IMR-90 (cell line): ENCODE data around the gene DNAJB5. TPM values are rescaled to one million over a fixed set of nuclear protein-coding genes. Genes with fewer than 3 reads are reported as not detected.

ENCODE experiments used
- ATAC-seq: fragments of 200-7000 bp; cut with Tn5 transposase; 2 replicates; pipeline ENCODE4 v1.9.1; 2020; ENCODE audit warnings: low read depth, mild to moderate bottlenecking, moderate library complexity
- BruUV-seq: library from RNA; stranded (reverse); fragments of 400-500 nt; replicated peaks from 2 replicates; lab custom pipeline; 2021; lab: Mats Ljungman, UMichigan
- CTCF ChIA-PET: fragments of 300-600 bp; formaldehyde crosslinking; extraction: SDS; loops from one replicate; lab custom pipeline; 2021; ENCODE audit warnings: antibody characterized with exemption; lab: Yijun Ruan, JAX
- POLR2A ChIA-PET: fragments of 300-600 bp; sonication (Branson Sonifier 250); formaldehyde crosslinking; loops from one replicate; lab custom pipeline; 2022; ENCODE audit warnings: antibody characterized with exemption; ENCODE audit not compliant: unreplicated experiment; lab: Charles Lee
- DNase-seq: peaks from one replicate; pipeline ENCODE4 v3.0.0; 2013
- H2AFZ ChIP-seq: replicated peaks from 2 replicates; pipeline ENCODE3; 2013; ENCODE audit warnings: low read length, mild to moderate bottlenecking; ENCODE audit not compliant: poor library complexity
- H2AK5ac ChIP-seq: 2 replicates; pipeline ENCODE4 v1.6.1; 2013; ENCODE audit warnings: low read depth, low read length, inconsistent platforms
- H2AK9ac ChIP-seq: replicated peaks from 2 replicates; pipeline ENCODE3; 2013; ENCODE audit warnings: mild to moderate bottlenecking, low read depth, low read length, moderate library complexity; ENCODE audit not compliant: poor library complexity
- H2BK120ac ChIP-seq: 2 replicates; pipeline ENCODE4 v1.6.1; 2013; ENCODE audit warnings: low read depth, low read length, inconsistent platforms
- H2BK15ac ChIP-seq: 3 replicates; pipeline ENCODE4 v1.6.1; 2013; ENCODE audit warnings: low read depth, low read length, inconsistent platforms
- H2BK20ac ChIP-seq: 2 replicates; pipeline ENCODE4 v1.6.1; 2013; ENCODE audit warnings: low read depth, mild to moderate bottlenecking, inconsistent platforms, low read length, moderate library complexity
- H2BK5ac ChIP-seq: 2 replicates; pipeline ENCODE4 v1.6.1; 2013; ENCODE audit warnings: mild to moderate bottlenecking, low read depth, low read length, inconsistent platforms; ENCODE audit not compliant: poor library complexity, severe bottlenecking
- H3K14ac ChIP-seq: replicated peaks from 2 replicates; pipeline ENCODE4 v1.6.1; 2013; ENCODE audit warnings: low read depth, low read length, inconsistent platforms
- H3K18ac ChIP-seq: 2 replicates; pipeline ENCODE4 v1.6.1; 2013; ENCODE audit warnings: low read depth, low read length, control low read depth
- H3K23ac ChIP-seq: 2 replicates; pipeline ENCODE4 v1.6.1; 2013; ENCODE audit warnings: low read depth, low read length, inconsistent platforms
- H3K27ac ChIP-seq: 2 replicates; pipeline ENCODE4 v1.5.1; 2013; ENCODE audit warnings: mild to moderate bottlenecking, control low read depth, low read length; ENCODE audit not compliant: insufficient read depth
- H3K27me3 ChIP-seq: 2 replicates; pipeline ENCODE4 v1.6.1; 2013; ENCODE audit warnings: low read length; ENCODE audit not compliant: control insufficient read depth, insufficient read depth
- H3K36me3 ChIP-seq: 2 replicates; pipeline ENCODE4 v1.6.1; 2013; ENCODE audit warnings: low read length, mixed read lengths; ENCODE audit not compliant: control insufficient read depth, insufficient read depth
- H3K4ac ChIP-seq: 2 replicates; pipeline ENCODE4 v1.6.1; 2013; ENCODE audit warnings: low read depth, low read length, inconsistent platforms
- H3K4me1 ChIP-seq: 2 replicates; pipeline ENCODE4 v1.6.1; 2013; ENCODE audit warnings: low read length, mixed read lengths; ENCODE audit not compliant: control insufficient read depth, insufficient read depth
- H3K4me2 ChIP-seq: 2 replicates; pipeline ENCODE4 v1.6.1; 2013; ENCODE audit warnings: low read depth, mild to moderate bottlenecking, control low read depth, low read length, moderate library complexity
- H3K4me3 ChIP-seq: 2 replicates; pipeline ENCODE4 v1.5.1; 2013; ENCODE audit warnings: low read depth, mild to moderate bottlenecking, control low read depth, low read length, moderate library complexity; ENCODE audit not compliant: insufficient read depth
- H3K56ac ChIP-seq: 2 replicates; pipeline ENCODE4 v1.6.1; 2013; ENCODE audit warnings: low read length, inconsistent platforms; ENCODE audit not compliant: insufficient read depth; ENCODE audit errors: extremely low read depth
- H3K79me1 ChIP-seq, 2 experiments: 2 replicates each; pipeline ENCODE4 v1.6.1; 2013; ENCODE audit warnings: low read length in 2 of 2, inconsistent platforms in 1 of 2, low read depth in 1 of 2
- H3K9ac ChIP-seq: 2 replicates; pipeline ENCODE4 v1.6.1; 2013; ENCODE audit warnings: low read depth, low read length, control low read depth
- H3K9me1 ChIP-seq: 2 replicates; pipeline ENCODE4 v1.6.1; 2013; ENCODE audit warnings: low read length, inconsistent platforms; ENCODE audit not compliant: insufficient read depth
- H3K9me3 ChIP-seq: 2 replicates; pipeline ENCODE4 v1.6.1; 2013; ENCODE audit warnings: low read length; ENCODE audit not compliant: control insufficient read depth, insufficient read depth
- H4K20me1 ChIP-seq: 2 replicates; pipeline ENCODE4 v1.6.1; 2013; ENCODE audit warnings: low read length, inconsistent platforms; ENCODE audit not compliant: insufficient read depth
- H4K5ac ChIP-seq: 2 replicates; pipeline ENCODE4 v1.6.1; 2013; ENCODE audit warnings: mild to moderate bottlenecking, low read depth, low read length, control low read depth
- H4K8ac ChIP-seq, 2 experiments: 2 replicates each; pipeline ENCODE4 v1.6.1; 2013; ENCODE audit warnings: low read depth in 2 of 2, low read length in 2 of 2, control low read depth in 1 of 2, inconsistent platforms in 1 of 2
- H4K91ac ChIP-seq: 2 replicates; pipeline ENCODE4 v1.6.1; 2013; ENCODE audit warnings: low read depth, low read length, inconsistent platforms; ENCODE audit not compliant: insufficient read depth
- BHLHE40 ChIP-seq: fragments of 150-350 bp; IDR thresholded peaks from 2 replicates; pipeline ENCODE4 v1.6.1; 2016; ENCODE audit warnings: mild to moderate bottlenecking, low read depth, low read length
- CEBPB ChIP-seq: IDR thresholded peaks from 2 replicates; pipeline ENCODE4 v1.6.1; 2012; ENCODE audit warnings: low read depth, low read length, improper control_type of control experiment
- FOS ChIP-seq: fragments of 150-350 bp; IDR thresholded peaks from 2 replicates; pipeline ENCODE4 v1.6.1; 2016; ENCODE audit warnings: low read depth, low read length
- NFE2L2 ChIP-seq: fragments of 150-350 bp; IDR thresholded peaks from 2 replicates; pipeline ENCODE4 v1.6.1; 2016; ENCODE audit warnings: low read depth, mild to moderate bottlenecking, low read length
- POLR2A ChIP-seq: IDR thresholded peaks from 2 replicates; pipeline ENCODE4 v1.6.1; 2012; ENCODE audit warnings: mild to moderate bottlenecking, low read depth, low read length
- RFX5 ChIP-seq: IDR thresholded peaks from 2 replicates; pipeline ENCODE4 v1.8.0; 2012; ENCODE audit warnings: low read depth, mild to moderate bottlenecking, low read length, moderate library complexity
- SMC3 ChIP-seq: fragments of 150-350 bp; IDR thresholded peaks from 2 replicates; pipeline ENCODE4 v1.6.1; 2016; ENCODE audit warnings: low read depth, mild to moderate bottlenecking, antibody characterized with exemption, low read length, moderate library complexity
- WGBS, 2 experiments: methylation state at CpG; one replicate each; pipeline versions ENCODE4 v1.1.5 to v1.1.7; 2013; ENCODE audit warnings: missing lambda C conversion rate in 2 of 2; ENCODE audit not compliant: insufficient read length in 1 of 2; ENCODE audit errors: extremely low coverage in 2 of 2; 5-methylcytosine and 5-hydroxymethylcytosine counted together
- dilution Hi-C: fragments of 300-500 bp; cut with HindIII; formaldehyde crosslinking; loops from one replicate; pipeline ENCODE4 v1.14.3; 2018; ENCODE audit warnings: low sequenced_read_pairs; ENCODE audit not compliant: unreplicated experiment
- in situ Hi-C: fragments of 300-500 bp; cut with MboI; formaldehyde crosslinking; loops from 3 replicates; pipeline ENCODE4 v1.14.3; 2019; ENCODE audit warnings: low sequenced_read_pairs, inconsistent platforms, mixed read lengths
- intact Hi-C: fragments of 100-400 bp; cut with micrococcal nuclease; formaldehyde crosslinking; loops from 2 replicates; pipeline ENCODE4 v1.10.0; 2022
- polyA plus RNA-seq, 3 experiments: library from polyadenylated mRNA; depleted of rRNA; stranded (reverse); fragments of >200 nt; gene quantifications; 2 replicates each; pipeline ENCODE4 v1.2.3, GENCODE V29; 2012; ENCODE audit warnings: low replicate concordance in 1 of 3
- total RNA-seq: library from RNA; depleted of rRNA; stranded (reverse); fragments of >200 nt; gene quantifications from 2 replicates; pipeline ENCODE4 v1.2.3, GENCODE V29; 2012
- TF ChIP-seq, protein P1 (sequence below): conservative IDR thresholded peaks from 2 replicates; pipeline ENCODE4 v1.5.1; 2012; ENCODE audit warnings: mild to moderate bottlenecking, low read depth, low read length, improper control_type of control experiment
- TF ChIP-seq, protein P2 (sequence below): fragments of 150-350 bp; IDR thresholded peaks from 2 replicates; pipeline ENCODE4 v1.6.1; 2017; ENCODE audit warnings: mild to moderate bottlenecking, antibody characterized with exemption, low read length, low read depth
- TF ChIP-seq, protein P3 (sequence below): fragments of 150-350 bp; IDR thresholded peaks from 2 replicates; pipeline ENCODE4 v1.6.1; 2016; ENCODE audit warnings: low read depth, mild to moderate bottlenecking, low read length, moderate library complexity, borderline replicate concordance

DNAJB5 gene
- total and polyA plus RNA-seq, 2 of the 4 experiments (the other 2 are of a cell fraction): 11.4 to 14.9 TPM

DNA sequence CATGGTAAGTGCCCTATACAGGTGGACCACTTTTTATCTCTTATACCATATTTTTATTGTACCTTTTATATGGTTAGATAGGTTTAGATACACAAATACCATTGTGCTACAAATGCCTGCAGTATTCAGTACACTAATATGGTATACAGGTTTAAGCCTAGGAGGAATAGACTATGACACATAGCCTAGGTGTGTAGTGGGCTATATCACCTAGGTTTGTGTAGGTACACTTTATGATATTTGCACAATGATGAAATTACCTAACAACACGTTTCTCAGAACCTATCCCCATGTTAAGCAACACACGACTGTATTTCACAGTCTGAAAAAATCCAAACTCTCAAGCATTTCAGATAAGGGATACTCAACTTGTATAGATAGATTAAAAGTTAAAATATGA is 41.1 kb upstream of the DNAJB5 start:
- no peak for TF ChIP-seq BHLHE40
- TF ChIP-seq CEBPB: no peak
- TF ChIP-seq NFE2L2: no peak
- TF ChIP-seq FOS: no peak
- no peak for TF ChIP-seq RFX5
- TF ChIP-seq, protein P1, sequence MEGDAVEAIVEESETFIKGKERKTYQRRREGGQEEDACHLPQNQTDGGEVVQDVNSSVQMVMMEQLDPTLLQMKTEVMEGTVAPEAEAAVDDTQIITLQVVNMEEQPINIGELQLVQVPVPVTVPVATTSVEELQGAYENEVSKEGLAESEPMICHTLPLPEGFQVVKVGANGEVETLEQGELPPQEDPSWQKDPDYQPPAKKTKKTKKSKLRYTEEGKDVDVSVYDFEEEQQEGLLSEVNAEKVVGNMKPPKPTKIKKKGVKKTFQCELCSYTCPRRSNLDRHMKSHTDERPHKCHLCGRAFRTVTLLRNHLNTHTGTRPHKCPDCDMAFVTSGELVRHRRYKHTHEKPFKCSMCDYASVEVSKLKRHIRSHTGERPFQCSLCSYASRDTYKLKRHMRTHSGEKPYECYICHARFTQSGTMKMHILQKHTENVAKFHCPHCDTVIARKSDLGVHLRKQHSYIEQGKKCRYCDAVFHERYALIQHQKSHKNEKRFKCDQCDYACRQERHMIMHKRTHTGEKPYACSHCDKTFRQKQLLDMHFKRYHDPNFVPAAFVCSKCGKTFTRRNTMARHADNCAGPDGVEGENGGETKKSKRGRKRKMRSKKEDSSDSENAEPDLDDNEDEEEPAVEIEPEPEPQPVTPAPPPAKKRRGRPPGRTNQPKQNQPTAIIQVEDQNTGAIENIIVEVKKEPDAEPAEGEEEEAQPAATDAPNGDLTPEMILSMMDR: no peak
- TF ChIP-seq, protein P2, sequence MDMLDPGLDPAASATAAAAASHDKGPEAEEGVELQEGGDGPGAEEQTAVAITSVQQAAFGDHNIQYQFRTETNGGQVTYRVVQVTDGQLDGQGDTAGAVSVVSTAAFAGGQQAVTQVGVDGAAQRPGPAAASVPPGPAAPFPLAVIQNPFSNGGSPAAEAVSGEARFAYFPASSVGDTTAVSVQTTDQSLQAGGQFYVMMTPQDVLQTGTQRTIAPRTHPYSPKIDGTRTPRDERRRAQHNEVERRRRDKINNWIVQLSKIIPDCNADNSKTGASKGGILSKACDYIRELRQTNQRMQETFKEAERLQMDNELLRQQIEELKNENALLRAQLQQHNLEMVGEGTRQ: no peak
- no peak for TF ChIP-seq POLR2A
- no peak for TF ChIP-seq SMC3
- TF ChIP-seq, protein P3, sequence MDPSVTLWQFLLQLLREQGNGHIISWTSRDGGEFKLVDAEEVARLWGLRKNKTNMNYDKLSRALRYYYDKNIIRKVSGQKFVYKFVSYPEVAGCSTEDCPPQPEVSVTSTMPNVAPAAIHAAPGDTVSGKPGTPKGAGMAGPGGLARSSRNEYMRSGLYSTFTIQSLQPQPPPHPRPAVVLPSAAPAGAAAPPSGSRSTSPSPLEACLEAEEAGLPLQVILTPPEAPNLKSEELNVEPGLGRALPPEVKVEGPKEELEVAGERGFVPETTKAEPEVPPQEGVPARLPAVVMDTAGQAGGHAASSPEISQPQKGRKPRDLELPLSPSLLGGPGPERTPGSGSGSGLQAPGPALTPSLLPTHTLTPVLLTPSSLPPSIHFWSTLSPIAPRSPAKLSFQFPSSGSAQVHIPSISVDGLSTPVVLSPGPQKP: no peak
- no peaks in the 10 kb centered on the region for H3K79me1 ChIP-seq
- H3K14ac ChIP-seq: no peak overlapping the region
- no peak overlapping the region for H4K5ac ChIP-seq
- H2BK5ac ChIP-seq: no peak overlapping the region
- H3K36me3 ChIP-seq: no peaks in the 10 kb centered on the region
- in situ Hi-C loops (no loop called here), dilution Hi-C loops (no loop called here), intact Hi-C loops (no loop called here)
- no peaks in the 10 kb centered on the region for H3K4me1 ChIP-seq
- H3K27me3 ChIP-seq: peaks cover 16% of the 10 kb centered on the region
- H3K23ac ChIP-seq: no peak overlapping the region
- no peaks in the 10 kb centered on the region for H3K9me3 ChIP-seq
- no peak overlapping the region for H3K4me2 ChIP-seq
- H3K9me1 ChIP-seq: no peaks in the 10 kb centered on the region
- H3K4me3 ChIP-seq: no peak overlapping the region
- WGBS, 2 experiments: no CpG with 5 or more reads among the region's 2 CpGs
- no peak overlapping the region for H2AFZ ChIP-seq
- no peak overlapping the region for H4K8ac ChIP-seq
- H3K27ac ChIP-seq: no peak overlapping the region
- POLR2A ChIA-PET: no interaction called here
- no peak overlapping the region for H2BK15ac ChIP-seq
- H4K20me1 ChIP-seq: no peaks in the 10 kb centered on the region
- no peak overlapping the region for H3K9ac ChIP-seq
- no peak overlapping the region for H2AK9ac ChIP-seq
- no peak overlapping the region for H2AK5ac ChIP-seq
- H3K18ac ChIP-seq: no peak overlapping the region
- no peak for ATAC-seq
- no peak overlapping the region for H3K4ac ChIP-seq
- DNase-seq: no peak
- CTCF ChIA-PET: no interaction called here
- BruUV-seq: no TSS peak
- no peak overlapping the region for H2BK120ac ChIP-seq
- no peak overlapping the region for H3K56ac ChIP-seq
- H4K91ac ChIP-seq: no peak overlapping the region
- H2BK20ac ChIP-seq: no peak overlapping the region
